SKM-1 treated with dmso at 0.1 percent for 144 hours (cell line): Measurements from ENCODE around the gene CCDC81.

Source experiments
- DNase-seq: peaks from one replicate; lab custom pipeline; 2025; ENCODE audit not compliant: unreplicated experiment; lab: John Stamatoyannopoulos, UW

CCDC81 gene

GRCh38 chr11:86438685-86439084 is 64.0 kb downstream of the CCDC81 start:
- no peak for DNase-seq

DNA sequence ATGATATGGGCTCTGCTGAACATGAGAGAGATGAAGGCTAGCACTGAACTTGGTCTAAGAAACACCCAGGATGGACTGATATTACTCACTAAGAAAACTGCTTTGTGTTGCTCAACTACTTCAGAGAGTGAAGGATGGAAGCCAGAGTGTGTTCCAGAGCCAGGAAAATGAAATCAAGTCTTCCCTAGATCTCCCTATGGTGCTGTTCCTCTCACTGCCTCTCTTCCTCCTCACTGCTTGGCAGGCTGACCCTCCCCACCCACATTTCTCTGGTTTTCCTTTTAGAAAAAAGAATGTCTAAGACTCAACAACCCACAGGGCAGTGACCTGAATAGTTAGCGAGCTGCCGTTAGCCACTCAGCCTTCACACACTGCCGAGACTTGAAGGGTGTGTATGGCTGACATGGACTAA is 65.6 kb downstream of the CCDC81 start:
- no peak for DNase-seq

DNA sequence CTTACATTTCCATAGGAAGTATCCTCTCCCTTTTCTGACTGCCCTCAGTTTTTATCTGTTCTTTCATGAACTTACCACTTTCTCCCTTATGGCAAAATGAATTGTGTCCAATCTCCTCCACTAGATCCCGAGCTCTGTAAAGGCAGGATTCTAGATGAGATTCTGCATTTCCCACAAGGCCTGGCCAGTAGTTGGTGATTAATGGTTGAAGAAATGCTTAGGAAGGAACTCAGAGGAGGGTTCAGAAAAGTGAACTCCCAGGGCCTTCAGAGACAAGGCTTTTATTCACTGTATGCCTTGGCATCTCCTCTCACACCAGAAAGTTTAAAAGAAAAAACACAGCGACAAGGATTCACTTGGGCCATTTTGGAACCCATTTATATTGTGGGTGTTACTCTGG is 66.2 kb downstream of the CCDC81 start:
- DNase-seq, result no peak

DNA sequence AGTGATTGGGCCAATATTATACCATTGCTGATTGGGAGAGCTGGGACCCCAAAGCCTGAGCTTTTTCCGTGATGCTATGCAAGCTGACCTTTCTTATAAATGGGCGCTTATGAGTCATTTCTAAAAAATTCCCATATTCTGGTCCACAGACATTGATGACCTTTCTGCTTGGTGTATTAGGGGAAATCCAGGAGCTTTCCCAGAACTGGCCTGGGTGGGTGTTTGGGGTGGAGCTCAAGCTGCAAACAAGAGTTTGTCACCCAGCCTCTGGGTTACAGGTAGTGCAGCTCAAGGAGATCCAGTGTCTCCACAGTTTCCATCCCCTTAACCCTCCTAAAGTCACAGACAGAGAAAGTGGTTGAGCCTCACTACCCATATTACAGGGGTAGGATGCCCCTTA is 67.7 kb downstream of the CCDC81 start:
- DNase-seq, result no peak

GRCh38 chr11:86442827-86443226 is 68.1 kb downstream of the CCDC81 start:
- DNase-seq, result no peak

DNA sequence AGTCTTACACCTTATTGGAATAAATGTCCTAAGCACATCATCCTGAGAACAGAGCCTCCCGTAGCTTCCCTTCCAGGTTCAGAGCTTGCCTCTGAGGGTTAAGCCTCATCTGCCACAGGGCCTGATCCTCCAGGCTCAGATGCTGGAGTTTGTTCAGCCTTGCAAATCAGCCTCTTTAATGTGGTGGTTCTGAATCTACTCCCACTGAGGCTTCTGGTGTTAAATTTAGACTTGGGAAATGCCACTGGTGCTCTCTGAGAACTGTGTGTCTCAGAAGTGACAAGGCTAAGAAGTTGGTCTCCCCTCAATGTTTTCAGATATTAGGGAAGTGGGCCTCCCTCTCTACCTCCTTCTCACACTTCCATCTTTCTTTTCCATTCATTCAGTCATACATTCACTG is 68.7 kb downstream of the CCDC81 start:
- DNase-seq, result no peak

- DNase-seq, result no peak
These were observed 70.3 kb downstream of the CCDC81 start for GRCh38 chr11:86444981-86445380.

DNA sequence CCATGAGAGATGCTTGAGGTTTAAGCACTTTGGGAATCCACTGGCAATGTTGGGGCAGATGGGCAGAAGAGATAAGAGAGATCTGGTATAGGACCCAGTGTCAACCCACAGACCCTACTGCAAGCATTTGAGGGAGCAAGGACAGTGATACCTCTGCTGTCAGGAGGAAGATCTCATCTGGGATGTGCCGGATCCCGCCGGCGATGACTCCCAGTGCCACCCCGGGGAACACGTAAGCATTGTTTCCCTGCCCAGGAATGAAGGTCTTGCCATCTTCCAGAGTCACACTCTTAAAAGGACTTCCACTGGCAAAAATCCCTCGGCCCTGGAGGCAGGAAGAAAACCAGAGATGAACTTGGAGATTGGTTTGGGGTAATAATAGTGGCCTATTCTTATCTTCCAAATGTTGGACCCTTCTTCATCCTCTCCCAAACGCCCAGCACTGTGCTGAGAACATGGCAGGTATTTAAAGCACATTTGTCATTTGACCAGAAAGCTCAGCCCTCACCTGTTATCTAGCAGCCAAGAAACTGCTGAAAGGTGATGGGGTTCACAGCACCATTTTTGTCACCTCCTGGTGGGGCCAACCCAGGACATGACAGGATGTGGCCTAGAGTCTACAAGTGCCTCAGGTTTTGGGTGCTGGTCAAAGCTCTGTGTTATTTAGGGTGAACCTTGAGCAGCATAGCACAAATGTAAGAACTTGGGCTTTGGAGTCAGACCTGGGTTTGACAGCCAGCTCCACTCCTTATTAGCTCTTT is 71.7 kb downstream of the CCDC81 start:
- DNase-seq, result no peak

GRCh38 chr11:86446924-86447285 is 72.2 kb downstream of the CCDC81 start:
- no peak for DNase-seq

GRCh38 chr11:86447763-86448480 is 73.2 kb downstream of the CCDC81 start:
- no peak for DNase-seq

GRCh38 chr11:86449993-86450629 is 75.4 kb downstream of the CCDC81 start:
- DNase-seq, result no peak

DNA sequence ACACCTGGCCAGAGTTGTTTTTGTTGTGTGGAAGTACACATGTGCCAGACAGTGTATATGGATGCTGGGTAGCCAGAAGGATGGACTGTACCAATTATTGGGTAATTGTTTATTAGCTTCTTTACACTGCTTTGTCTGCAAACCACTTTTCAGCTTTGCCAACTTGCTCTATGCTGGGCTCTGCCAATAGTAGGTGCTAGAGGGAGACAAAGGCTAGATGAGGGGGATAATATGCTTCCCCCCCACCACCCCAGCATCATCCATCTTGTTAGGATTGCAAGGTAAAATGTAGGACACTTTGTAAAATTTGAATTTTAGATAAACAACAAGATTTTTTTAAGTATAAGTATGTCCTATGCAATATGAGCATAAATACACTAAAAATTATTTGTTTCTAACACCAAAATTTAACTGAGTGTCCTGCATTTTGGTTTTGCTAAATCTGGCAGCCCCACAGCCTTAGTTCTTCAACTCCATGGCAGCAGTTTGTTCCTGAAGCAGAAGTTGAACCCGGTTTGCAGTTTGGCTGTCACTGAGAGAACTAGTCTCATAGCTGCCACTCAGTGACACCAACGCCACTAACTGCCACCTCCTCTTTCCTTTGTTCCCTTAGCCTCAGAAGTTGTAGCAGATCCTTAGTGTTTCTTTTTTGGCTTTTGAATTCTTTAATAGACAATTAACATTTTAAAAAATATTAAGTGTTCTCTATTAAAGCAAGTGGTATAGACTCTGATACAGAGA is 78.8 kb downstream of the CCDC81 start:
- DNase-seq, result no peak

DNA sequence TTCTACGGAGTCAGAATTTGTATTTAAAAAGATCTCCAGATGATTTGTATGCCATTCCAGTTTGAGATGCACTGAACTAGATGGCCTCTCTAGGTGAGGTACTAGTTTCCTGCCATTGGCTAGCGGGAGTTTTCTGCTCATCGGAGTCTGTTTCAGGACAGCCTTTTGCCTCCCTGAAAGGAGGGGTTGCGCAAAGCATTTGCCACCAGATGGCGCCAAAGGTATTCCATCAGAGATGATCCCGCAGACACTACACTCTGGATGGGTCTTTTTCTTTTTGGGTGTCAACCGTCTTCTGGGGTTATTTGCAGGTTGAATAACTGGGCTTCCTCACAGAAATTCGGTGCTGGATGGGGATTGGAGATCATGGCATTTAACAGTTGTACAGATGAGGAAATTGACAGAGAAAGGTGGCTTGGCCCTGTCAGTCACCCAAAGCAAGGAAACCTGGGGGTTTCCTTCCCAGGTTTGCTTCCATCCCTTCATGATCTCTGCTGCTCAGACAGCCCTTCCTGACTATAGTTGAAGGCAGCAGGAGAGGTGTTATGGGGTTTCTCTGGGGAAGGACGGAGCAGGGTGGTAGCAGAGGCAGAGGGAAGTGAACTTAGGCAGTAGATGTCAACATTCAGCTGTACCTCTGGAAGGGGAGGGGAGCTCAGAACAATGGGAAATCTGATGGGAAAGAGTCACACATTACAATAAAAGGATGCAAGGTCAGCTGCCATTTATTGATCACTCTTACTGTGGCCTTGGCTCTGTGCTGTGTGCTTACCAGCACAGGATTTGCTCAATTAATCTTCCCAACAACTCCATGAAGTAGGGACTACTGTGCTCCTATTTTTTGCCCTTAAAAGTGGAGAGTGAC is 81.6 kb downstream of the CCDC81 start:
- peak; percentile 52 for DNase-seq

GRCh38 chr11:86458294-86459001 is 83.8 kb downstream of the CCDC81 start:
- no peak for DNase-seq

GRCh38 chr11:86459002-86459385 is 84.3 kb downstream of the CCDC81 start:
- no peak for DNase-seq

GRCh38 chr11:86459682-86460460 is 85.2 kb downstream of the CCDC81 start:
- no peak for DNase-seq

GRCh38 chr11:86460461-86461385 is 86.0 kb downstream of the CCDC81 start:
- no peak for DNase-seq

GRCh38 chr11:86461892-86462291 is 87.2 kb downstream of the CCDC81 start:
- no peak for DNase-seq
